Measurements from ENCODE around the gene YTHDC1.
"Not testable (repeated sequence)": the region's sequence is repeated elsewhere in the genome, so short reads cannot be mapped to it uniquely, and the experiment has no call there.

Gene YTHDC1

GRCh38 chr4:68349649-68350360 is at the start of gene YTHDC1:
Gene YTHDC1 (minus strand): TSS chr4:68350090. CDS start chr4:68349753, 337 bp downstream.
- Histone ChIP-seq H3K9ac (ENCODE audit: low read length) (peak within 1 kb of the TSS; percentile 81), H3K9me3 (ENCODE audit: low read length) (no peaks in the 10 kb centered on the region), H3K27me3 (ENCODE audit: control insufficient read depth in 1 of 2, insufficient read depth in 2 of 2, low read length in 2 of 2) (no peaks in the 10 kb centered on the region), H3K36me3 (ENCODE audit: insufficient read depth, low read length) (no peaks in the 10 kb centered on the region), H3K4me1 (ENCODE audit: insufficient read depth, low read length) (peaks cover 23% of the 10 kb centered on the region), H3K27ac (ENCODE audit: low read depth, low read length) (peak within 1 kb of the TSS; percentile 88), H3K4me3 (ENCODE audit: low read depth in 1 of 2, low read length in 2 of 2) (peak within 1 kb of the TSS; percentile 88 to 89)

GRCh38 chr4:68399306-68399705 is 49.4 kb upstream of the YTHDC1 start:
- no peaks in the 10 kb centered on the region for H3K9me3 ChIP-seq (ENCODE audit: low read length)
- no peak overlapping the region for H3K27ac ChIP-seq (ENCODE audit: low read depth, low read length)
- no peak overlapping the region for H3K9ac ChIP-seq (ENCODE audit: low read length)
- no peaks in the 10 kb centered on the region for H3K4me1 ChIP-seq (ENCODE audit: insufficient read depth, low read length)
- no peak overlapping the region for H3K4me3 ChIP-seq (ENCODE audit: low read depth in 1 of 2, low read length in 2 of 2)
- no peaks in the 10 kb centered on the region for H3K27me3 ChIP-seq (ENCODE audit: control insufficient read depth in 1 of 2, insufficient read depth in 2 of 2, low read length in 2 of 2)
- no peaks in the 10 kb centered on the region for H3K36me3 ChIP-seq (ENCODE audit: insufficient read depth, low read length)

- Histone ChIP-seq H3K9ac (ENCODE audit: low read length) (no peak overlapping the region), H3K4me3 (ENCODE audit: low read depth in 1 of 2, low read length in 2 of 2) (no peak overlapping the region), H3K27ac (ENCODE audit: low read depth, low read length) (no peak overlapping the region), H3K4me1 (ENCODE audit: insufficient read depth, low read length) (no peaks in the 10 kb centered on the region), H3K36me3 (ENCODE audit: insufficient read depth, low read length) (no peaks in the 10 kb centered on the region), H3K9me3 (ENCODE audit: low read length) (no peaks in the 10 kb centered on the region), H3K27me3 (ENCODE audit: control insufficient read depth in 1 of 2, insufficient read depth in 2 of 2, low read length in 2 of 2) (no peaks in the 10 kb centered on the region)
Observed at GRCh38 chr4:68396756-68397155, 46.9 kb upstream of the YTHDC1 start.

GRCh38 chr4:68391436-68391835 is 41.5 kb upstream of the YTHDC1 start:
- Histone ChIP-seq H3K36me3 (ENCODE audit: insufficient read depth, low read length) (no peaks in the 10 kb centered on the region), H3K27me3 (ENCODE audit: control insufficient read depth in 1 of 2, insufficient read depth in 2 of 2, low read length in 2 of 2) (no peaks in the 10 kb centered on the region), H3K27ac (ENCODE audit: low read depth, low read length) (no peak overlapping the region), H3K9me3 (ENCODE audit: low read length) (no peaks in the 10 kb centered on the region), H3K4me1 (ENCODE audit: insufficient read depth, low read length) (no peaks in the 10 kb centered on the region), H3K9ac (ENCODE audit: low read length) (no peak overlapping the region), H3K4me3 (ENCODE audit: low read depth in 1 of 2, low read length in 2 of 2) (no peak overlapping the region)

- H3K9me3 ChIP-seq (ENCODE audit: low read length), result no peaks in the 10 kb centered on the region
- no peak overlapping the region for H3K27ac ChIP-seq (ENCODE audit: low read depth, low read length)
- no peaks in the 10 kb centered on the region for H3K36me3 ChIP-seq (ENCODE audit: insufficient read depth, low read length)
- H3K9ac ChIP-seq (ENCODE audit: low read length), result no peak overlapping the region
- no peaks in the 10 kb centered on the region for H3K27me3 ChIP-seq (ENCODE audit: control insufficient read depth in 1 of 2, insufficient read depth in 2 of 2, low read length in 2 of 2)
- H3K4me1 ChIP-seq (ENCODE audit: insufficient read depth, low read length), result no peaks in the 10 kb centered on the region
- H3K4me3 ChIP-seq (ENCODE audit: low read depth in 1 of 2, low read length in 2 of 2), result no peak overlapping the region
Observed at GRCh38 chr4:68390205-68390935, 40.5 kb upstream of the YTHDC1 start.

- not testable (repeated sequence) for H3K4me3 ChIP-seq (ENCODE audit: low read depth in 1 of 2, low read length in 2 of 2); H3K9ac ChIP-seq (ENCODE audit: low read length); H3K9me3 ChIP-seq (ENCODE audit: low read length); H3K4me1 ChIP-seq (ENCODE audit: insufficient read depth, low read length); H3K27me3 ChIP-seq (ENCODE audit: control insufficient read depth in 1 of 2, insufficient read depth in 2 of 2, low read length in 2 of 2); H3K27ac ChIP-seq (ENCODE audit: low read depth, low read length); H3K36me3 ChIP-seq (ENCODE audit: insufficient read depth, low read length)
Observed at GRCh38 chr4:68389386-68389913, 39.6 kb upstream of the YTHDC1 start.

GRCh38 chr4:68388347-68388865 is 38.5 kb upstream of the YTHDC1 start:
- Histone ChIP-seq H3K27ac (ENCODE audit: low read depth, low read length) (no peak overlapping the region), H3K36me3 (ENCODE audit: insufficient read depth, low read length) (no peaks in the 10 kb centered on the region), H3K27me3 (ENCODE audit: control insufficient read depth in 1 of 2, insufficient read depth in 2 of 2, low read length in 2 of 2) (no peaks in the 10 kb centered on the region), H3K4me3 (ENCODE audit: low read depth in 1 of 2, low read length in 2 of 2) (no peak overlapping the region), H3K9me3 (ENCODE audit: low read length) (no peaks in the 10 kb centered on the region), H3K9ac (ENCODE audit: low read length) (no peak overlapping the region), H3K4me1 (ENCODE audit: insufficient read depth, low read length) (no peaks in the 10 kb centered on the region)

GRCh38 chr4:68385267-68385666 is 35.4 kb upstream of the YTHDC1 start:
- no peaks in the 10 kb centered on the region for H3K9me3 ChIP-seq (ENCODE audit: low read length)
- H3K4me3 ChIP-seq (ENCODE audit: low read depth in 1 of 2, low read length in 2 of 2), result no peak overlapping the region
- H3K9ac ChIP-seq (ENCODE audit: low read length), result no peak overlapping the region
- no peak overlapping the region for H3K27ac ChIP-seq (ENCODE audit: low read depth, low read length)
- no peaks in the 10 kb centered on the region for H3K4me1 ChIP-seq (ENCODE audit: insufficient read depth, low read length)
- H3K27me3 ChIP-seq (ENCODE audit: control insufficient read depth in 1 of 2, insufficient read depth in 2 of 2, low read length in 2 of 2), result no peaks in the 10 kb centered on the region
- H3K36me3 ChIP-seq (ENCODE audit: insufficient read depth, low read length), result no peaks in the 10 kb centered on the region

- no peaks in the 10 kb centered on the region for H3K36me3 ChIP-seq (ENCODE audit: insufficient read depth, low read length)
- H3K4me1 ChIP-seq (ENCODE audit: insufficient read depth, low read length), result no peaks in the 10 kb centered on the region
- H3K4me3 ChIP-seq (ENCODE audit: low read depth in 1 of 2, low read length in 2 of 2), result no peak overlapping the region
- no peaks in the 10 kb centered on the region for H3K9me3 ChIP-seq (ENCODE audit: low read length)
- no peak overlapping the region for H3K9ac ChIP-seq (ENCODE audit: low read length)
- no peak overlapping the region for H3K27ac ChIP-seq (ENCODE audit: low read depth, low read length)
- H3K27me3 ChIP-seq (ENCODE audit: control insufficient read depth in 1 of 2, insufficient read depth in 2 of 2, low read length in 2 of 2), result no peaks in the 10 kb centered on the region
Observed at GRCh38 chr4:68383115-68383514, 33.2 kb upstream of the YTHDC1 start.

GRCh38 chr4:68378226-68378625 is 28.3 kb upstream of the YTHDC1 start:
- H3K9ac ChIP-seq (ENCODE audit: low read length), result no peak overlapping the region
- H3K9me3 ChIP-seq (ENCODE audit: low read length), result no peaks in the 10 kb centered on the region
- H3K36me3 ChIP-seq (ENCODE audit: insufficient read depth, low read length), result no peaks in the 10 kb centered on the region
- H3K27ac ChIP-seq (ENCODE audit: low read depth, low read length), result no peak overlapping the region
- H3K27me3 ChIP-seq (ENCODE audit: control insufficient read depth in 1 of 2, insufficient read depth in 2 of 2, low read length in 2 of 2), result peaks cover 5 to 8% of the 10 kb centered on the region in 2 donors
- no peaks in the 10 kb centered on the region for H3K4me1 ChIP-seq (ENCODE audit: insufficient read depth, low read length)
- no peak overlapping the region for H3K4me3 ChIP-seq (ENCODE audit: low read depth in 1 of 2, low read length in 2 of 2)

- no peak overlapping the region for H3K27ac ChIP-seq (ENCODE audit: low read depth, low read length)
- H3K4me1 ChIP-seq (ENCODE audit: insufficient read depth, low read length), result no peaks in the 10 kb centered on the region
- no peak overlapping the region for H3K4me3 ChIP-seq (ENCODE audit: low read depth in 1 of 2, low read length in 2 of 2)
- peaks cover 5 to 8% of the 10 kb centered on the region in 2 donors for H3K27me3 ChIP-seq (ENCODE audit: control insufficient read depth in 1 of 2, insufficient read depth in 2 of 2, low read length in 2 of 2)
- no peaks in the 10 kb centered on the region for H3K9me3 ChIP-seq (ENCODE audit: low read length)
- H3K9ac ChIP-seq (ENCODE audit: low read length), result no peak overlapping the region
- H3K36me3 ChIP-seq (ENCODE audit: insufficient read depth, low read length), result no peaks in the 10 kb centered on the region
Observed at GRCh38 chr4:68375667-68376559, 26.0 kb upstream of the YTHDC1 start.
